Panc1 (cell line): ENCODE data around the gene NOTO. TPM values are rescaled to one million over a fixed set of nuclear protein-coding genes. Genes with fewer than 3 reads are reported as not detected.
A peak's percentile ranks its signal among the peaks of the same experiment; 100 is the strongest.

ENCODE experiments used
- ATAC-seq: fragments of 200-7000 bp; cut with Tn5 transposase; 2 replicates; pipeline ENCODE4 v1.9.1; 2020; ENCODE audit warnings: mild to moderate bottlenecking, moderate library complexity
- BruUV-seq: library from RNA; stranded (reverse); fragments of 400-500 nt; replicated peaks from 2 replicates; lab custom pipeline; 2021; lab: Mats Ljungman, UMichigan
- CTCF ChIA-PET: fragments of 300-600 bp; sonication (Branson Sonifier 250); formaldehyde crosslinking; loops from one replicate; lab custom pipeline; 2022; ENCODE audit warnings: antibody characterized with exemption; lab: Charles Lee
- POLR2A ChIA-PET: fragments of 300-600 bp; sonication (Branson Sonifier 250); formaldehyde crosslinking; loops from one replicate; lab custom pipeline; 2022; ENCODE audit warnings: antibody characterized with exemption; lab: Charles Lee
- DNase-seq: peaks from one replicate; pipeline ENCODE4 v3.0.0-alpha.2; 2010; ENCODE audit warnings: low read depth, low spot score
- H3K27ac ChIP-seq: 2 replicates; pipeline ENCODE4 v1.5.1; 2011; ENCODE audit warnings: mild to moderate bottlenecking, low read length, inconsistent platforms
- H3K27me3 ChIP-seq: fragments of 200-500 bp; sonication (Bioruptor generic); 2 replicates; pipeline ENCODE4 v1.6.0; 2014; ENCODE audit warnings: low read length, inconsistent platforms; ENCODE audit not compliant: control insufficient read depth, insufficient read depth
- H3K36me3 ChIP-seq: fragments of 200-500 bp; sonication (Bioruptor generic); 2 replicates; pipeline ENCODE4 v1.5.1; 2014; ENCODE audit warnings: inconsistent platforms, mild to moderate bottlenecking, low read length, moderate library complexity; ENCODE audit not compliant: control insufficient read depth, insufficient read depth
- H3K4me1 ChIP-seq: 2 replicates; pipeline ENCODE4 v1.5.1; 2011; ENCODE audit warnings: inconsistent platforms, mild to moderate bottlenecking, low read length, moderate library complexity; ENCODE audit not compliant: control insufficient read depth, insufficient read depth
- H3K4me3 ChIP-seq, 2 experiments: 2 replicates each; pipeline ENCODE4 v1.5.1; 2011 to 2012; ENCODE audit warnings: low read depth in 2 of 2, low read length in 2 of 2, mild to moderate bottlenecking in 2 of 2, inconsistent platforms in 1 of 2, moderate library complexity in 1 of 2
- H3K9me3 ChIP-seq: fragments of 200-500 bp; sonication (Bioruptor generic); 2 replicates; pipeline ENCODE4 v1.5.1; 2014; ENCODE audit warnings: low read depth, mild to moderate bottlenecking, inconsistent platforms, low read length, moderate library complexity; ENCODE audit not compliant: control insufficient read depth, insufficient read depth
- POLR2AphosphoS5 ChIP-seq: IDR thresholded peaks from 2 replicates; pipeline ENCODE4 v1.6.1; 2012; ENCODE audit warnings: mild to moderate bottlenecking, low read depth, low read length, moderate library complexity
- SIN3A ChIP-seq: IDR thresholded peaks from 2 replicates; pipeline ENCODE4 v1.6.1; 2012; ENCODE audit warnings: low read depth, mild to moderate bottlenecking, low read length, moderate library complexity, borderline replicate concordance; ENCODE audit not compliant: insufficient read depth
- TCF7L2 ChIP-seq: IDR thresholded peaks from 2 replicates; pipeline ENCODE4 v1.6.1; 2011; ENCODE audit warnings: mild to moderate bottlenecking, low read depth, low read length, inconsistent platforms
- in situ Hi-C: cut with HindIII; loops from 2 replicates; pipeline ENCODE4 v1.10.0; 2016; ENCODE audit warnings: low sequenced_read_pairs, low pct_unique_long_range_greater_than_20kb
- intact Hi-C: fragments of 100-400 bp; cut with micrococcal nuclease; formaldehyde crosslinking; loops from one replicate; pipeline ENCODE4 v1.10.0; 2022; ENCODE audit not compliant: unreplicated experiment
- total RNA-seq: library from RNA; stranded (reverse); gene quantifications from one replicate; pipeline ENCODE4 v1.2.1, GENCODE V29; 2021; ENCODE audit not compliant: unreplicated experiment
- TF ChIP-seq, protein P1 (sequence below): fragments of 450-650 bp; IDR thresholded peaks from 2 replicates; pipeline ENCODE4 v1.5.1; 2017; ENCODE audit warnings: mild to moderate bottlenecking
- TF ChIP-seq, protein P2 (sequence below), 2 experiments: IDR thresholded peaks; 2 replicates each; pipeline ENCODE4 v1.6.1; 2011 to 2012; ENCODE audit warnings: low read depth in 2 of 2, control low read depth in 1 of 2, low read length in 1 of 2, mild to moderate bottlenecking in 1 of 2, moderate library complexity in 1 of 2; ENCODE audit not compliant: insufficient read depth in 1 of 2

Gene NOTO
- total RNA-seq, 1 experiment from 2014 or later: 0.08 TPM

DNA sequence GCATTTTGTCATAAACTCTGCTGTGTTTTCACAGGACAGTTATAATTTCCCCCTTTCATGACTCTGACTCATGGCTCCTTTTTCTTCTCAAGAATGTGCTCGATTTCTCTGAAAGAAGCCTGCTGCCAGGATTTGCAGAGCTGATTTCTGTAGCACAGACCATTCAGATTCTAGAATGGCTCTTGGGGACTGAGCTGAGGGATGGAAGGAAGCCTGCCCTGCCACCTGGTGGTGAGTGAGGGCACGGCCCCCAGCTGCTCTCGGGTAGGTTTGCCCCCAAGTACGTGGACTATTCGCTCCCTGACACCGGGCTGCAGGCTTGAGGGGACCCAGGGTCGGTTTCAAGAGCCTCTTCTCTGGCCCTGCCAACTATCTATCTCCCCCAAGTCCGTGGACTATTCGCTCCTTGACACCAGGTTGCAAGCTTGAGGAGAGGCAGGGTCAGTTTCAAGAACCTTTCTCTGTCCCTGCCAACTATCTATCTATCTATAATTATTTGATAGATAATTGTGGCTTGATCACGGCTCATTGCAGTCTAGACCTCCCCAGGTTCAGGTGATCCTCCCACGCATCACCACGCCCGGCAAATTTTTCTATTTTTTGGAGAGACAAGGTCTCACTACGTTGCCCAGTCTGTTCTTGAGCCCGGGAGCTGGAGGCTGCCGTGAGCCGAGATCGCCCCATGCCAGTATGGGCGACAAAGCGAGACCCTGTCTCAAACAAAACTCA is 10.2 kb downstream of the NOTO start:
- no TSS peak for BruUV-seq
- Histone ChIP-seq H3K27me3 (no peaks in the 10 kb centered on the region), H3K9me3 (no peaks in the 10 kb centered on the region), H3K36me3 (no peaks in the 10 kb centered on the region; the same call in 1 of the 2 replicates), H3K4me3 (peak overlapping the region; percentile 68 to 90), H3K4me1 (peaks cover 6% of the 10 kb centered on the region; the same call in 1 of the 2 replicates), H3K27ac (no peak overlapping the region)
- CTCF ChIA-PET: interaction anchor here (0.5 to 1.9 kb wide), 13 partner anchors 17 to 189 kb away, joined by 3 to 36 read pairs (median 4); partner anchors contain the start of gene PRADC1
- ATAC-seq (peak; percentile 87), DNase-seq (peak; percentile 58)
- intact Hi-C loops: no loop called here
- in situ Hi-C loops: no loop called here
- POLR2A ChIA-PET: interaction anchor here (0.6 to 1.1 kb wide), 3 partner anchors 21 to 192 kb away, joined by 3 to 15 read pairs (median 4); no protein-coding TSS in a partner anchor
- TF ChIP-seq, protein P1, sequence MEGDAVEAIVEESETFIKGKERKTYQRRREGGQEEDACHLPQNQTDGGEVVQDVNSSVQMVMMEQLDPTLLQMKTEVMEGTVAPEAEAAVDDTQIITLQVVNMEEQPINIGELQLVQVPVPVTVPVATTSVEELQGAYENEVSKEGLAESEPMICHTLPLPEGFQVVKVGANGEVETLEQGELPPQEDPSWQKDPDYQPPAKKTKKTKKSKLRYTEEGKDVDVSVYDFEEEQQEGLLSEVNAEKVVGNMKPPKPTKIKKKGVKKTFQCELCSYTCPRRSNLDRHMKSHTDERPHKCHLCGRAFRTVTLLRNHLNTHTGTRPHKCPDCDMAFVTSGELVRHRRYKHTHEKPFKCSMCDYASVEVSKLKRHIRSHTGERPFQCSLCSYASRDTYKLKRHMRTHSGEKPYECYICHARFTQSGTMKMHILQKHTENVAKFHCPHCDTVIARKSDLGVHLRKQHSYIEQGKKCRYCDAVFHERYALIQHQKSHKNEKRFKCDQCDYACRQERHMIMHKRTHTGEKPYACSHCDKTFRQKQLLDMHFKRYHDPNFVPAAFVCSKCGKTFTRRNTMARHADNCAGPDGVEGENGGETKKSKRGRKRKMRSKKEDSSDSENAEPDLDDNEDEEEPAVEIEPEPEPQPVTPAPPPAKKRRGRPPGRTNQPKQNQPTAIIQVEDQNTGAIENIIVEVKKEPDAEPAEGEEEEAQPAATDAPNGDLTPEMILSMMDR: peak; percentile 98
- TF ChIP-seq, protein P2, sequence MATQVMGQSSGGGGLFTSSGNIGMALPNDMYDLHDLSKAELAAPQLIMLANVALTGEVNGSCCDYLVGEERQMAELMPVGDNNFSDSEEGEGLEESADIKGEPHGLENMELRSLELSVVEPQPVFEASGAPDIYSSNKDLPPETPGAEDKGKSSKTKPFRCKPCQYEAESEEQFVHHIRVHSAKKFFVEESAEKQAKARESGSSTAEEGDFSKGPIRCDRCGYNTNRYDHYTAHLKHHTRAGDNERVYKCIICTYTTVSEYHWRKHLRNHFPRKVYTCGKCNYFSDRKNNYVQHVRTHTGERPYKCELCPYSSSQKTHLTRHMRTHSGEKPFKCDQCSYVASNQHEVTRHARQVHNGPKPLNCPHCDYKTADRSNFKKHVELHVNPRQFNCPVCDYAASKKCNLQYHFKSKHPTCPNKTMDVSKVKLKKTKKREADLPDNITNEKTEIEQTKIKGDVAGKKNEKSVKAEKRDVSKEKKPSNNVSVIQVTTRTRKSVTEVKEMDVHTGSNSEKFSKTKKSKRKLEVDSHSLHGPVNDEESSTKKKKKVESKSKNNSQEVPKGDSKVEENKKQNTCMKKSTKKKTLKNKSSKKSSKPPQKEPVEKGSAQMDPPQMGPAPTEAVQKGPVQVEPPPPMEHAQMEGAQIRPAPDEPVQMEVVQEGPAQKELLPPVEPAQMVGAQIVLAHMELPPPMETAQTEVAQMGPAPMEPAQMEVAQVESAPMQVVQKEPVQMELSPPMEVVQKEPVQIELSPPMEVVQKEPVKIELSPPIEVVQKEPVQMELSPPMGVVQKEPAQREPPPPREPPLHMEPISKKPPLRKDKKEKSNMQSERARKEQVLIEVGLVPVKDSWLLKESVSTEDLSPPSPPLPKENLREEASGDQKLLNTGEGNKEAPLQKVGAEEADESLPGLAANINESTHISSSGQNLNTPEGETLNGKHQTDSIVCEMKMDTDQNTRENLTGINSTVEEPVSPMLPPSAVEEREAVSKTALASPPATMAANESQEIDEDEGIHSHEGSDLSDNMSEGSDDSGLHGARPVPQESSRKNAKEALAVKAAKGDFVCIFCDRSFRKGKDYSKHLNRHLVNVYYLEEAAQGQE (IDR thresholded peaks at IDR 0.05; ENCODE audit: insufficient read depth in 1 of 2, low read depth in 2 of 2, low read length in 1 of 2): no peak

DNA sequence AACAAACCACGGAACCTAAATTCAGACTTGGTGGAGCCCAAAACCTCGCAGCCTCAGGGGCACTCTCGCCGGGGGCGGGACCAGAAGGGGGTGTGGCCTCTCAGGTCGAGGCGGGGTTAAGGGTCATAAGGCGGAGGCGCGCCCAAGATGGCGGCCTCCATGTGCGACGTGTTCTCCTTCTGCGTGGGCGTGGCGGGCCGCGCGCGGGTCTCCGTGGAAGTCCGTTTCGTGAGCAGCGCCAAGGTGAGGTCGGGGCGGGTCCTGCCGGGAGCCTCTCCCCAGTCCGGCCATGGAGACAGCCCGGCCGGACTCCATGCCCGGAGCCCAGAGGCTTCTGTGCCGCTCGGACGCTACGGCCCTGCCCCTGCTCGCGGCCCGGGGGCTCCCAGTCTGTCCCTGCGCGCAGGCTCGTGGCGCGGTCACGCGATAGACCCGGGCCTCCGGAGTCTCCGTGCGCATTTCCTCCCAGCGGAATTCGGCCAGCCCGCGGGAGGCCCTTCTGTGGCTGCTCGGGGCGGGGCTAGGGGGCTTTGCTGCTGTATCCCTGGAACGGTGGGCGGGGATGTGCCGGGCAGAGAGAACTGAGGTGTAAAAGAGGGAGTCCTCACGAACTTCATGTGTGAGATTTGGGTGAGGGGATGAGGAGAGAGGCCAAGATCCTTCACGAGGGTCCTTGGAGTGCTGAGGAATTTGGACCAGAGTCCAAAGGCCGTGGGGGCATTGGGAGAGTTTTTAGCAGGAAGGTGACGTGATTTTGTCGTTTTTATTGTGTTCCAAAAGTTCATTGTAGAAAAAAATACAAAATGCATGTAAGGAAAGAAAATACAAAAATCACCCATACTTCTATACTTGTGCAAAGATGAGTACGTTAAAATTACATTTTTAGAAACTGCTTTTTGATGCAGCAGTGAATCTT is 12.0 kb downstream of the NOTO start, which contains the start of gene SMYD5:
TSS of gene SMYD5 (plus strand) at position 126 of the 916 bp plus-strand sequence. CDS start at position 148, 22 bp downstream.
- ChIA-PET POLR2A (no interaction called here), CTCF (interaction anchor here (1.5 kb wide), 1 partner anchor 40 kb away, joined by 3 read pairs; no protein-coding TSS in a partner anchor)
- in situ Hi-C loops (no loop called here), intact Hi-C loops (no loop called here)
- Histone ChIP-seq H3K27ac (peak within 1 kb of the TSS; percentile 90), H3K36me3 (no peaks in the 10 kb centered on the region; the same call in 1 of the 2 replicates), H3K4me3 (peak within 1 kb of the TSS; percentile 68 to 90), H3K9me3 (no peaks in the 10 kb centered on the region), H3K4me1 (peaks cover 6% of the 10 kb centered on the region; the same call in 1 of the 2 replicates), H3K27me3 (no peaks in the 10 kb centered on the region)
- DNase-seq (peak; percentile 60), ATAC-seq (peak; percentile 90)
- TSS peak; percentile 82 for BruUV-seq
- TF ChIP-seq TCF7L2: no peak
- TF ChIP-seq, protein P1: no peak
- TF ChIP-seq, protein P2 (IDR thresholded peaks at IDR 0.05; ENCODE audit: insufficient read depth in 1 of 2, low read depth in 2 of 2, low read length in 1 of 2): no peak
- peak; percentile 98; the same call in 1 of the 2 replicates for TF ChIP-seq SIN3A
- TF ChIP-seq POLR2AphosphoS5: peak; percentile 65; the same call in 1 of the 2 replicates
